HEK293 (cell line): Measurements from ENCODE around the gene CORO7.

ENCODE experiments used
- BCL11B ChIP-seq: fragments of 450-650 bp; formaldehyde crosslinking; IDR thresholded peaks from 2 replicates; pipeline ENCODE4 v1.5.1; 2016; ENCODE audit warnings: low read depth, missing biosample characterization, missing genetic modification characterization
- EGR2 ChIP-seq: fragments of 450-650 bp; formaldehyde crosslinking; IDR thresholded peaks from 2 replicates; pipeline ENCODE4 v1.5.1; 2016; ENCODE audit warnings: low read depth, missing biosample characterization, missing genetic modification characterization
- HOXD13 ChIP-seq: sonication (generic); formaldehyde crosslinking; IDR thresholded peaks from 2 replicates; pipeline ENCODE4 v1.8.0; 2022; ENCODE audit warnings: missing genetic modification reagents, borderline replicate concordance
- OVOL3 ChIP-seq: fragments of 450-650 bp; formaldehyde crosslinking; IDR thresholded peaks from 2 replicates; pipeline ENCODE4 v1.5.1; 2016; ENCODE audit warnings: missing biosample characterization, missing genetic modification characterization
- ZFHX2 ChIP-seq: fragments of 450-650 bp; formaldehyde crosslinking; conservative IDR thresholded peaks from 2 replicates; pipeline ENCODE4 v1.5.1; 2016; ENCODE audit warnings: missing biosample characterization, missing genetic modification characterization
- ZNF112 ChIP-seq: fragments of 450-650 bp; formaldehyde crosslinking; IDR thresholded peaks from 2 replicates; pipeline ENCODE4 v1.5.0; 2017; ENCODE audit warnings: missing biosample characterization, missing genetic modification characterization
- ZNF16 ChIP-seq: fragments of 450-650 bp; formaldehyde crosslinking; IDR thresholded peaks from 2 replicates; pipeline ENCODE4 v1.5.1; 2016; ENCODE audit warnings: low read depth, missing biosample characterization, missing genetic modification characterization
- ZNF169 ChIP-seq: fragments of 450-650 bp; formaldehyde crosslinking; IDR thresholded peaks from 2 replicates; pipeline ENCODE4 v1.5.1; 2016; ENCODE audit warnings: missing biosample characterization, missing genetic modification characterization
- ZNF266 ChIP-seq: fragments of 450-650 bp; formaldehyde crosslinking; IDR thresholded peaks from 2 replicates; pipeline ENCODE4 v1.5.1; 2016; ENCODE audit warnings: missing biosample characterization, missing genetic modification characterization, low read depth
- ZNF423 ChIP-seq: fragments of 450-650 bp; formaldehyde crosslinking; IDR thresholded peaks from 2 replicates; pipeline ENCODE4 v1.5.1; 2016; ENCODE audit warnings: missing biosample characterization, missing genetic modification characterization
- ZNF555 ChIP-seq: fragments of 450-650 bp; formaldehyde crosslinking; conservative IDR thresholded peaks from 2 replicates; pipeline ENCODE4 v1.5.1; 2017; ENCODE audit warnings: missing biosample characterization, mild to moderate bottlenecking, missing genetic modification characterization, inconsistent platforms
- ZNF585B ChIP-seq: fragments of 450-650 bp; formaldehyde crosslinking; IDR thresholded peaks from 2 replicates; pipeline ENCODE4 v1.5.1; 2016; ENCODE audit warnings: missing biosample characterization, missing genetic modification characterization
- ZNF600 ChIP-seq: fragments of 450-650 bp; formaldehyde crosslinking; IDR thresholded peaks from 2 replicates; pipeline ENCODE4 v1.5.1; 2016; ENCODE audit warnings: missing biosample characterization, missing genetic modification characterization
- ZNF610 ChIP-seq: fragments of 450-650 bp; formaldehyde crosslinking; IDR thresholded peaks from 2 replicates; pipeline ENCODE4 v1.5.1; 2016; ENCODE audit warnings: missing biosample characterization, missing genetic modification characterization, borderline replicate concordance
- ZNF621 ChIP-seq: fragments of 450-650 bp; formaldehyde crosslinking; IDR thresholded peaks from 2 replicates; pipeline ENCODE4 v1.5.1; 2017; ENCODE audit warnings: missing biosample characterization, missing genetic modification characterization
- TF ChIP-seq, protein P1 (sequence below): fragments of 450-650 bp; formaldehyde crosslinking; IDR thresholded peaks from 2 replicates; pipeline ENCODE4 v1.5.1; 2016; ENCODE audit warnings: missing biosample characterization, missing genetic modification characterization
- TF ChIP-seq, protein P2 (sequence below): fragments of 450-650 bp; formaldehyde crosslinking; IDR thresholded peaks from 2 replicates; pipeline ENCODE4 v1.5.1; 2016; ENCODE audit warnings: missing biosample characterization, missing genetic modification characterization, borderline replicate concordance
- TF ChIP-seq, protein P3 (sequence below): fragments of 450-650 bp; formaldehyde crosslinking; IDR thresholded peaks from 2 replicates; pipeline ENCODE4 v1.5.1; 2016; ENCODE audit warnings: missing biosample characterization, missing genetic modification characterization, borderline replicate concordance
- TF ChIP-seq, protein P4 (sequence below): fragments of 450-650 bp; formaldehyde crosslinking; IDR thresholded peaks from 2 replicates; pipeline ENCODE4 v1.5.1; 2016; ENCODE audit warnings: missing biosample characterization, missing genetic modification characterization
- TF ChIP-seq, protein P5 (sequence below): fragments of 450-650 bp; formaldehyde crosslinking; IDR thresholded peaks from 2 replicates; pipeline ENCODE4 v1.5.1; 2017; ENCODE audit warnings: missing biosample characterization, missing genetic modification characterization
- TF ChIP-seq, protein P6 (sequence below): fragments of 450-650 bp; formaldehyde crosslinking; IDR thresholded peaks from 2 replicates; pipeline ENCODE4 v1.5.1; 2016; ENCODE audit warnings: missing biosample characterization, missing genetic modification characterization
- TF ChIP-seq, protein P7 (sequence below): fragments of 450-650 bp; formaldehyde crosslinking; IDR thresholded peaks from 2 replicates; pipeline ENCODE4 v1.5.1; 2017; ENCODE audit warnings: missing biosample characterization, missing genetic modification characterization

CORO7 gene

DNA sequence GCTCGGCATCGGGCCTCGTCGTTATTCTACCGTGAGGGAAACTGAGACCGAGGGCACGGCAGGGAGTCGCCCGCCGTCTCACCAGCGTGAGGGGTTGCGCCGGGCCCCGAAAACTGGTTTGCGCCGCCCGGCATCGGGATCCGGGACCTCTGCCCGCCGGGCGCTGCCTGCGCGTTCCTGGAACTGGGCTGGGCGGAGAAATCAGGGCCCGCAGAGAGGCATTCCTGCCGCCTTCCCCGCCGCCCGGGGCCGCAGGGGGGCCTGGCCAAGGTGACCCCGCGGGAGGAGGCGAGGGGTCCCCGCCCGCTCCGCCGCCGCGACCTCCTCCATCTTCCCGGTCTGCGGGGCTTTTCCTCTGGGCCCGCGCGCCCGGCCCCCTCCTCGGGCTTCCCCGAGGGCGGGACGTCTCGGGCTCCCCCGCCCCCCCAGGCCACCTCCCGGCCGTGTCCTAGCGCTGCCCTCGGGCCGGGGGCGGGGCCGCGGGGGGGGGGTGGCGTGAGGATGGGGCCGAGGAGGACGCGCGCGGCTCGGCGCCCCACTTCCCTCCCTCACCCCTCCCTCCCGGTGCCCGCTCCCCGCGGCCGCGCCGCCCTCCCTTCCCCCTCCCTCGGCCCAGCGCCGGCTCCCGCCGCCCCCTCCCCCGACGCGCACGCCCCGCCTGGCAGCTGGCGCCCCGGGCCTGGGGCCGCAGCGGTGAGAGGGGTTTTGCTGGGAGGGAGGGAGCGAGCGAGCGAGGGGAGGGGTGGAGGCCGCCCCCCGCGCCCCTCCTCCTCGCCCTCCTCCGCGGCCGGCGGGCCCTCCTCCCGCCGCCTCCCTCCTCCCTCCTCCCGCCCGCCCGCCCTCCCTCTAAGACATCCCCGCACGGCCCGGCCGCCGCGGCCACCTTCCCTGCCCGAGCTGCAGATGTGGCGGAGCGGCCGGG lies 100.9 kb downstream of the CORO7 start, which contains the start of gene GLIS2 (continued):
- TF ChIP-seq, protein P1, sequence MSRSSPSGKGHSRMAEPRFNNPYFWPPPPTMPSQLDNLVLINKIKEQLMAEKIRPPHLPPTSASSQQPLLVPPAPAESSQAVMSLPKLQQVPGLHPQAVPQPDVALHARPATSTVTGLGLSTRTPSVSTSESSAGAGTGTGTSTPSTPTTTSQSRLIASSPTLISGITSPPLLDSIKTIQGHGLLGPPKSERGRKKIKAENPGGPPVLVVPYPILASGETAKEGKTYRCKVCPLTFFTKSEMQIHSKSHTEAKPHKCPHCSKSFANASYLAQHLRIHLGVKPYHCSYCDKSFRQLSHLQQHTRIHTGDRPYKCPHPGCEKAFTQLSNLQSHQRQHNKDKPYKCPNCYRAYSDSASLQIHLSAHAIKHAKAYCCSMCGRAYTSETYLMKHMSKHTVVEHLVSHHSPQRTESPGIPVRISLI = no peak
- TF ChIP-seq ZNF555 (tag by site-specific recombination) (no peak), EGR2 (tag by site-specific recombination) (no peak), BCL11B (no peak), ZNF112 (no peak), ZNF585B (tag by site-specific recombination) (no peak), ZNF266 (tag by site-specific recombination) (no peak), ZNF169 (tag by site-specific recombination) (no peak), ZNF600 (peak; percentile 49; the same call in 1 of the 2 replicates), ZNF621 (tag by site-specific recombination) (no peak), HOXD13 (CRISPR knock-in tag) (no peak), ZNF423 (no peak), ZFHX2 (tag by site-specific recombination) (peak; percentile 40; the same call in 1 of the 2 replicates), OVOL3 (no peak), ZNF16 (tag by site-specific recombination) (no peak), ZNF610 (tag by site-specific recombination) (no peak)
- TF ChIP-seq, protein P2, sequence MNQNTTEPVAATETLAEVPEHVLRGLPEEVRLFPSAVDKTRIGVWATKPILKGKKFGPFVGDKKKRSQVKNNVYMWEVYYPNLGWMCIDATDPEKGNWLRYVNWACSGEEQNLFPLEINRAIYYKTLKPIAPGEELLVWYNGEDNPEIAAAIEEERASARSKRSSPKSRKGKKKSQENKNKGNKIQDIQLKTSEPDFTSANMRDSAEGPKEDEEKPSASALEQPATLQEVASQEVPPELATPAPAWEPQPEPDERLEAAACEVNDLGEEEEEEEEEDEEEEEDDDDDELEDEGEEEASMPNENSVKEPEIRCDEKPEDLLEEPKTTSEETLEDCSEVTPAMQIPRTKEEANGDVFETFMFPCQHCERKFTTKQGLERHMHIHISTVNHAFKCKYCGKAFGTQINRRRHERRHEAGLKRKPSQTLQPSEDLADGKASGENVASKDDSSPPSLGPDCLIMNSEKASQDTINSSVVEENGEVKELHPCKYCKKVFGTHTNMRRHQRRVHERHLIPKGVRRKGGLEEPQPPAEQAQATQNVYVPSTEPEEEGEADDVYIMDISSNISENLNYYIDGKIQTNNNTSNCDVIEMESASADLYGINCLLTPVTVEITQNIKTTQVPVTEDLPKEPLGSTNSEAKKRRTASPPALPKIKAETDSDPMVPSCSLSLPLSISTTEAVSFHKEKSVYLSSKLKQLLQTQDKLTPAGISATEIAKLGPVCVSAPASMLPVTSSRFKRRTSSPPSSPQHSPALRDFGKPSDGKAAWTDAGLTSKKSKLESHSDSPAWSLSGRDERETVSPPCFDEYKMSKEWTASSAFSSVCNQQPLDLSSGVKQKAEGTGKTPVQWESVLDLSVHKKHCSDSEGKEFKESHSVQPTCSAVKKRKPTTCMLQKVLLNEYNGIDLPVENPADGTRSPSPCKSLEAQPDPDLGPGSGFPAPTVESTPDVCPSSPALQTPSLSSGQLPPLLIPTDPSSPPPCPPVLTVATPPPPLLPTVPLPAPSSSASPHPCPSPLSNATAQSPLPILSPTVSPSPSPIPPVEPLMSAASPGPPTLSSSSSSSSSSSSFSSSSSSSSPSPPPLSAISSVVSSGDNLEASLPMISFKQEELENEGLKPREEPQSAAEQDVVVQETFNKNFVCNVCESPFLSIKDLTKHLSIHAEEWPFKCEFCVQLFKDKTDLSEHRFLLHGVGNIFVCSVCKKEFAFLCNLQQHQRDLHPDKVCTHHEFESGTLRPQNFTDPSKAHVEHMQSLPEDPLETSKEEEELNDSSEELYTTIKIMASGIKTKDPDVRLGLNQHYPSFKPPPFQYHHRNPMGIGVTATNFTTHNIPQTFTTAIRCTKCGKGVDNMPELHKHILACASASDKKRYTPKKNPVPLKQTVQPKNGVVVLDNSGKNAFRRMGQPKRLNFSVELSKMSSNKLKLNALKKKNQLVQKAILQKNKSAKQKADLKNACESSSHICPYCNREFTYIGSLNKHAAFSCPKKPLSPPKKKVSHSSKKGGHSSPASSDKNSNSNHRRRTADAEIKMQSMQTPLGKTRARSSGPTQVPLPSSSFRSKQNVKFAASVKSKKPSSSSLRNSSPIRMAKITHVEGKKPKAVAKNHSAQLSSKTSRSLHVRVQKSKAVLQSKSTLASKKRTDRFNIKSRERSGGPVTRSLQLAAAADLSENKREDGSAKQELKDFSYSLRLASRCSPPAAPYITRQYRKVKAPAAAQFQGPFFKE (tag by site-specific recombination) = no peak
- TF ChIP-seq, protein P3, sequence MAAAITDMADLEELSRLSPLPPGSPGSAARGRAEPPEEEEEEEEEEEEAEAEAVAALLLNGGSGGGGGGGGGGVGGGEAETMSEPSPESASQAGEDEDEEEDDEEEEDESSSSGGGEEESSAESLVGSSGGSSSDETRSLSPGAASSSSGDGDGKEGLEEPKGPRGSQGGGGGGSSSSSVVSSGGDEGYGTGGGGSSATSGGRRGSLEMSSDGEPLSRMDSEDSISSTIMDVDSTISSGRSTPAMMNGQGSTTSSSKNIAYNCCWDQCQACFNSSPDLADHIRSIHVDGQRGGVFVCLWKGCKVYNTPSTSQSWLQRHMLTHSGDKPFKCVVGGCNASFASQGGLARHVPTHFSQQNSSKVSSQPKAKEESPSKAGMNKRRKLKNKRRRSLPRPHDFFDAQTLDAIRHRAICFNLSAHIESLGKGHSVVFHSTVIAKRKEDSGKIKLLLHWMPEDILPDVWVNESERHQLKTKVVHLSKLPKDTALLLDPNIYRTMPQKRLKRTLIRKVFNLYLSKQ (tag by site-specific recombination) = no peak
- TF ChIP-seq, protein P4, sequence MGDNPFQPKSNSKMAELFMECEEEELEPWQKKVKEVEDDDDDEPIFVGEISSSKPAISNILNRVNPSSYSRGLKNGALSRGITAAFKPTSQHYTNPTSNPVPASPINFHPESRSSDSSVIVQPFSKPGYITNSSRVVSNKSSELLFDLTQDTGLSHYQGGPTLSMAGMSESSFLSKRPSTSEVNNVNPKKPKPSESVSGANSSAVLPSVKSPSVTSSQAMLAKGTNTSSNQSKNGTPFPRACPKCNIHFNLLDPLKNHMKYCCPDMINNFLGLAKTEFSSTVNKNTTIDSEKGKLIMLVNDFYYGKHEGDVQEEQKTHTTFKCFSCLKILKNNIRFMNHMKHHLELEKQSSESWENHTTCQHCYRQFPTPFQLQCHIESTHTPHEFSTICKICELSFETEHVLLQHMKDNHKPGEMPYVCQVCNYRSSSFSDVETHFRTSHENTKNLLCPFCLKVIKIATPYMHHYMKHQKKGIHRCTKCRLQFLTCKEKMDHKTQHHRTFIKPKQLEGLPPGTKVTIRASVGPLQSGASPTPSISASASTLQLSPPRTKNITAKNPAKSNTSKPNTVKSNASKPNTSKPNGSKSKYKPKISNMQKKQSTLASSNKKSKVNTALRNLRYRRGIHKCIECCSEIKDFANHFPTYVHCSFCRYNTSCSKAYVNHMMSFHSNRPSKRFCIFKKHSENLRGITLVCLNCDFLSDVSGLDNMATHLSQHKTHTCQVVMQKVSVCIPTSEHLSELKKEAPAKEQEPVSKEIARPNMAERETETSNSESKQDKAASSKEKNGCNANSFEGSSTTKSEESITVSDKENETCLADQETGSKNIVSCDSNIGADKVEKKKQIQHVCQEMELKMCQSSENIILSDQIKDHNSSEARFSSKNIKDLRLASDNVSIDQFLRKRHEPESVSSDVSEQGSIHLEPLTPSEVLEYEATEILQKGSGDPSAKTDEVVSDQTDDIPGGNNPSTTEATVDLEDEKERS (tag by site-specific recombination) = no peak
- TF ChIP-seq, protein P5, sequence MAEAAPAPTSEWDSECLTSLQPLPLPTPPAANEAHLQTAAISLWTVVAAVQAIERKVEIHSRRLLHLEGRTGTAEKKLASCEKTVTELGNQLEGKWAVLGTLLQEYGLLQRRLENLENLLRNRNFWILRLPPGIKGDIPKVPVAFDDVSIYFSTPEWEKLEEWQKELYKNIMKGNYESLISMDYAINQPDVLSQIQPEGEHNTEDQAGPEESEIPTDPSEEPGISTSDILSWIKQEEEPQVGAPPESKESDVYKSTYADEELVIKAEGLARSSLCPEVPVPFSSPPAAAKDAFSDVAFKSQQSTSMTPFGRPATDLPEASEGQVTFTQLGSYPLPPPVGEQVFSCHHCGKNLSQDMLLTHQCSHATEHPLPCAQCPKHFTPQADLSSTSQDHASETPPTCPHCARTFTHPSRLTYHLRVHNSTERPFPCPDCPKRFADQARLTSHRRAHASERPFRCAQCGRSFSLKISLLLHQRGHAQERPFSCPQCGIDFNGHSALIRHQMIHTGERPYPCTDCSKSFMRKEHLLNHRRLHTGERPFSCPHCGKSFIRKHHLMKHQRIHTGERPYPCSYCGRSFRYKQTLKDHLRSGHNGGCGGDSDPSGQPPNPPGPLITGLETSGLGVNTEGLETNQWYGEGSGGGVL = peak; percentile 85
- TF ChIP-seq, protein P6, sequence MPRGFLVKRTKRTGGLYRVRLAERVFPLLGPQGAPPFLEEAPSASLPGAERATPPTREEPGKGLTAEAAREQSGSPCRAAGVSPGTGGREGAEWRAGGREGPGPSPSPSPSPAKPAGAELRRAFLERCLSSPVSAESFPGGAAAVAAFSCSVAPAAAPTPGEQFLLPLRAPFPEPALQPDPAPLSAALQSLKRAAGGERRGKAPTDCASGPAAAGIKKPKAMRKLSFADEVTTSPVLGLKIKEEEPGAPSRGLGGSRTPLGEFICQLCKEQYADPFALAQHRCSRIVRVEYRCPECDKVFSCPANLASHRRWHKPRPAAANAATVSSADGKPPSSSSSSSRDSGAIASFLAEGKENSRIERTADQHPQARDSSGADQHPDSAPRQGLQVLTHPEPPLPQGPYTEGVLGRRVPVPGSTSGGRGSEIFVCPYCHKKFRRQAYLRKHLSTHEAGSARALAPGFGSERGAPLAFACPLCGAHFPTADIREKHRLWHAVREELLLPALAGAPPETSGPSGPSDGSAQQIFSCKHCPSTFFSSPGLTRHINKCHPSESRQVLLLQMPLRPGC (tag by site-specific recombination) = no peak
- TF ChIP-seq, protein P7, sequence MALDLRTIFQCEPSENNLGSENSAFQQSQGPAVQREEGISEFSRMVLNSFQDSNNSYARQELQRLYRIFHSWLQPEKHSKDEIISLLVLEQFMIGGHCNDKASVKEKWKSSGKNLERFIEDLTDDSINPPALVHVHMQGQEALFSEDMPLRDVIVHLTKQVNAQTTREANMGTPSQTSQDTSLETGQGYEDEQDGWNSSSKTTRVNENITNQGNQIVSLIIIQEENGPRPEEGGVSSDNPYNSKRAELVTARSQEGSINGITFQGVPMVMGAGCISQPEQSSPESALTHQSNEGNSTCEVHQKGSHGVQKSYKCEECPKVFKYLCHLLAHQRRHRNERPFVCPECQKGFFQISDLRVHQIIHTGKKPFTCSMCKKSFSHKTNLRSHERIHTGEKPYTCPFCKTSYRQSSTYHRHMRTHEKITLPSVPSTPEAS (tag by site-specific recombination) = no peak
